Measurements from ENCODE around the gene STMND1. TPM values are rescaled to one million over a fixed set of nuclear protein-coding genes. Genes with fewer than 3 reads are reported as not detected.

Gene STMND1
- total and polyA plus RNA-seq, 2 experiments from 2014 or later = 0.80 TPM; not detected in 1

GRCh38 chr6:17100806-17101205 is 1.0 kb upstream of the STMND1 start:
- no peaks in the 10 kb centered on the region for H3K36me3 Mint-ChIP-seq (ENCODE audit: low read depth)
- Histone ChIP-seq H2AFZ (no peak overlapping the region), H3F3A (replicated peaks; ENCODE audit: low read depth) (0 out of 2 replicates have a peak, but pooled peaks cover 5% of the 10 kb centered on the region), H3K79me2 (replicated peaks; ENCODE audit: insufficient read depth) (no peaks in the 10 kb centered on the region), H3K27me3 (ENCODE audit: insufficient read depth) (peaks cover 35% of the 10 kb centered on the region), H3K4me2 (no peak overlapping the region), H3K9me2 (ENCODE audit: insufficient read depth) (no peaks in the 10 kb centered on the region), H3K4me1 (ENCODE audit: insufficient read depth) (peaks cover 5% of the 10 kb centered on the region; the same call in 1 of the 2 replicates), H3K4me3 (no peak overlapping the region), H3K27ac (ENCODE audit: low read depth) (no peak overlapping the region), H3K36me3 (ENCODE audit: insufficient read depth) (no peaks in the 10 kb centered on the region), H4K20me1 (replicated peaks; ENCODE audit: insufficient read depth) (no peaks in the 10 kb centered on the region)
- peaks cover 20% of the 10 kb centered on the region for H3K4me1 Mint-ChIP-seq
- peaks cover 27% of the 10 kb centered on the region for H3K27me3 Mint-ChIP-seq (ENCODE audit: insufficient read depth, low read depth, poor library complexity)
- no peak for ATAC-seq
- no peaks in the 10 kb centered on the region for H3K9me3 Mint-ChIP-seq
- TF ChIP-seq EZH2 (IDR thresholded peaks at IDR 0.05; ENCODE audit: low read depth, unreplicated experiment) (no peak), NANOG (IDR thresholded peaks at IDR 0.05; ENCODE audit: borderline replicate concordance) (no peak), ZNF114 (CRISPR knock-in tag; IDR thresholded peaks at IDR 0.05) (no peak), CREB1 (CRISPR knock-in tag; IDR thresholded peaks at IDR 0.05; ENCODE audit: low read depth) (no peak), REST (IDR thresholded peaks at IDR 0.05; ENCODE audit: unreplicated experiment) (no peak), JUNB (IDR thresholded peaks at IDR 0.05; ENCODE audit: unreplicated experiment) (no peak), POLR2AphosphoS5 (IDR thresholded peaks at IDR 0.05; ENCODE audit: low read depth) (no peak), CTCF (conservative IDR thresholded peaks at IDR 0.05; ENCODE audit: low read depth in 2 of 2) (no peak), ETS1 (IDR thresholded peaks at IDR 0.05) (no peak), EZH2phosphoT487 (IDR thresholded peaks at IDR 0.05; ENCODE audit: unreplicated experiment) (no peak), ZNF462 (CRISPR knock-in tag; IDR thresholded peaks at IDR 0.05) (no peak), ZNF331 (CRISPR knock-in tag; IDR thresholded peaks at IDR 0.05; ENCODE audit: low read depth) (no peak), STAT1 (IDR thresholded peaks at IDR 0.05; ENCODE audit: unreplicated experiment) (no peak)
- no peak overlapping the region for H3K27ac Mint-ChIP-seq
- H3K4me3 Mint-ChIP-seq = no peak overlapping the region; the same call in 2 of the 3 replicates
- DNase-seq (ENCODE audit: low spot score) = no peak

Data from GM23338 (cell line).